GM19397 (cell line): Measurements from ENCODE around the gene FCGR3B.
"Not testable (repeated sequence)": the region's sequence is repeated elsewhere in the genome, so short reads cannot be mapped to it uniquely, and the experiment has no call there.

Source experiments
- ATAC-seq: cut with Tn5 transposase; IDR thresholded peaks from one replicate; pipeline ENCODE4 v1.9.1; 2021; ENCODE audit warnings: mild to moderate bottlenecking, moderate library complexity; ENCODE audit not compliant: unreplicated experiment

The FCGR3B gene

GRCh38 chr1:161639203-161639602 lies 8.2 kb upstream of the FCGR3B start:
- not testable (repeated sequence) for ATAC-seq

- not testable (repeated sequence) for ATAC-seq
Measured at GRCh38 chr1:161638251-161638993, 7.4 kb upstream of the FCGR3B start.

- ATAC-seq: not testable (repeated sequence)
Measured at GRCh38 chr1:161636976-161637375, 6.0 kb upstream of the FCGR3B start.

- ATAC-seq: not testable (repeated sequence)
Measured at GRCh38 chr1:161636189-161636782, 5.3 kb upstream of the FCGR3B start.

- not testable (repeated sequence) for ATAC-seq
Measured at GRCh38 chr1:161634993-161635392, 4.0 kb upstream of the FCGR3B start.

- not testable (repeated sequence) for ATAC-seq
Measured at GRCh38 chr1:161630128-161630742, 741 bp downstream of the FCGR3B start.

- not testable (repeated sequence) for ATAC-seq
Measured at GRCh38 chr1:161626445-161627146, 4.4 kb downstream of the FCGR3B start.

GRCh38 chr1:161624605-161625004 lies 6.4 kb downstream of the FCGR3B start:
- ATAC-seq: not testable (repeated sequence)

- ATAC-seq: not testable (repeated sequence)
Measured at GRCh38 chr1:161623401-161624051, 7.5 kb downstream of the FCGR3B start.

- not testable (repeated sequence) for ATAC-seq
Measured at GRCh38 chr1:161622054-161622453, 8.9 kb downstream of the FCGR3B start.

GRCh38 chr1:161621181-161622000 lies 9.6 kb downstream of the FCGR3B start:
- ATAC-seq: not testable (repeated sequence)

- not testable (repeated sequence) for ATAC-seq
Measured at GRCh38 chr1:161620399-161620798, 10.6 kb downstream of the FCGR3B start.

- ATAC-seq: not testable (repeated sequence)
Measured at GRCh38 chr1:161618517-161618916, 12.5 kb downstream of the FCGR3B start.

- not testable (repeated sequence) for ATAC-seq
Measured at GRCh38 chr1:161616417-161616816, 14.6 kb downstream of the FCGR3B start.

GRCh38 chr1:161613142-161613514 lies 17.8 kb downstream of the FCGR3B start:
- ATAC-seq: not testable (repeated sequence)

- ATAC-seq: peak; percentile 92
Measured at GRCh38 chr1:161612322-161613141, 18.4 kb downstream of the FCGR3B start.

GRCh38 chr1:161611866-161612321 lies 19.1 kb downstream of the FCGR3B start:
- ATAC-seq: not testable (repeated sequence)

GRCh38 chr1:161610198-161610597 lies 20.8 kb downstream of the FCGR3B start:
- ATAC-seq: not testable (repeated sequence)
